Mononuclear cell (primary cell): Measurements from ENCODE around the gene PRDM16. TPM values are rescaled to one million over a fixed set of nuclear protein-coding genes. Genes with fewer than 3 reads are reported as not detected.

Experiments used
- H3K27me3 ChIP-seq: 2 replicates; pipeline ENCODE4 v1.6.0; 2011; ENCODE audit warnings: low read length, control low read depth; ENCODE audit not compliant: insufficient read depth
- H3K4me1 ChIP-seq: 2 replicates; pipeline ENCODE4 v1.5.1; 2011; ENCODE audit warnings: mild to moderate bottlenecking, low read length, control low read depth; ENCODE audit not compliant: insufficient read depth
- H3K4me3 ChIP-seq: 2 replicates; pipeline ENCODE4 v1.5.1; 2011; ENCODE audit warnings: mild to moderate bottlenecking, low read length, moderate library complexity
- H3K9me3 ChIP-seq: 2 replicates; pipeline ENCODE4 v1.5.1; 2011; ENCODE audit warnings: low read depth, mild to moderate bottlenecking, control low read depth, low read length
- total RNA-seq: library from RNA; depleted of rRNA; stranded (reverse); fragments of >200 nt; gene quantifications from one replicate; pipeline ENCODE4 v1.2.3, GENCODE V29; 2012

Gene PRDM16
- total RNA-seq, 1 donor: not detected

DNA sequence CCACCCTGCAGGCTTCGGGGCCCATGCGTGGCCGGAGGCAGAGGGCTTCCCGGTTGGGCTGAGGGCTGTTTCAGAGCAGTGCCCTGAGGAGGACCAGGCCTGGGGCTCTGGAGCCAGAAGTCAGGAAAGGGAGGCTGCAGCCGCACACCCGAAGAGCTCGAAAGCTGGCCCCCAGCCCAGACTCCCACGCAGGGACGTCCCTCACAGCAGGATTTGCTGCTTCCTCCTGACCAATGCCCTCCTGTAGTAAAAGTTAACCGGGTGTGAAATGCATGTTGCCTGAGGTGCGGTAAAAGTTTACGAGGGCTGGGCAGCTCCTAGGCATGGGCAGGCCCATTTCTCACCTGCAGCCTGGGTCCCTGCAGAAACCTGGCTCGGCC is 283.9 kb downstream of the PRDM16 start:
- Histone ChIP-seq H3K9me3 (no peaks in the 10 kb centered on the region), H3K27me3 (no peaks in the 10 kb centered on the region), H3K4me1 (no peaks in the 10 kb centered on the region), H3K4me3 (no peak overlapping the region)

DNA sequence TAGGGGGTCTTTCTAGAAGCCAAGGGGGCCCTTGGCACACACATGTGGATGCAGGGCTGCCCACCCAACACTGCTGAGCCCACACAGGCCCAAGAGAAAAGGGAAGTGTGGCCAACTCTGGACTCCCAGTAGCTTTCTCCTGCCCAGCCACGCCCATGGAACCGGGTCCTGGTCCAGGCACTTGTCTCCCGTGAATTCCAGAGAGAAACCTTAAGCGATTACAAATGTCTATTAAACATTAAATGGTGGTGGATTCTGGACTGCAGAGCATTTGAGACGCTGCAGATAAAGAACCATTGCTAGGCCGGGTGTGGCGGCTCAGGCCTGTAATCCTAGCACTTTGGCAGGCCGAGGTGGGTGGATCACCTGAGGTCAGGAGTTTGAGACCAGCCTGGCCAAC is 284.9 kb downstream of the PRDM16 start:
- no peak overlapping the region for H3K4me3 ChIP-seq
- H3K27me3 ChIP-seq: no peaks in the 10 kb centered on the region
- H3K4me1 ChIP-seq: no peaks in the 10 kb centered on the region
- H3K9me3 ChIP-seq: no peaks in the 10 kb centered on the region

DNA sequence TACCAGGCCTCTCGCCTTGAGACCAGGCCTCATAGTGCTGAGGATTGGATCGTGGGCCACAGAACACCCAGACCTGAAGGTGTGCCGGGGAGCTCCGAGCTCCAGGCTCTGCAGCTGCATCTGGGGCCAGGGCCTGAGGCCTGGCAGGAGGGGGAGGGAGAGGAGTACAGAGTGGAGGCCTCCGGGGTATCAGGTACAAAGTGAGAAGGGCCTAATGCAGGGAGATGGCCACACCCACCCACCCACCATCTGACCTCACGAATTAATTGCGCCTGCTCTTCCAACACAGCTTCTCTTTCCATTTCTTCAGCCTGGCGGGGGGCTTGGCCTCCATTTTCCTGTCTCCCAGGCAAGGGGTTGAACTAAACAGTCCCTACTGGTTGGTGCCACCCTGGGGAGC is 286.1 kb downstream of the PRDM16 start:
- H3K4me1 ChIP-seq: no peaks in the 10 kb centered on the region
- H3K9me3 ChIP-seq: no peaks in the 10 kb centered on the region
- H3K27me3 ChIP-seq: no peaks in the 10 kb centered on the region
- H3K4me3 ChIP-seq: no peak overlapping the region

DNA sequence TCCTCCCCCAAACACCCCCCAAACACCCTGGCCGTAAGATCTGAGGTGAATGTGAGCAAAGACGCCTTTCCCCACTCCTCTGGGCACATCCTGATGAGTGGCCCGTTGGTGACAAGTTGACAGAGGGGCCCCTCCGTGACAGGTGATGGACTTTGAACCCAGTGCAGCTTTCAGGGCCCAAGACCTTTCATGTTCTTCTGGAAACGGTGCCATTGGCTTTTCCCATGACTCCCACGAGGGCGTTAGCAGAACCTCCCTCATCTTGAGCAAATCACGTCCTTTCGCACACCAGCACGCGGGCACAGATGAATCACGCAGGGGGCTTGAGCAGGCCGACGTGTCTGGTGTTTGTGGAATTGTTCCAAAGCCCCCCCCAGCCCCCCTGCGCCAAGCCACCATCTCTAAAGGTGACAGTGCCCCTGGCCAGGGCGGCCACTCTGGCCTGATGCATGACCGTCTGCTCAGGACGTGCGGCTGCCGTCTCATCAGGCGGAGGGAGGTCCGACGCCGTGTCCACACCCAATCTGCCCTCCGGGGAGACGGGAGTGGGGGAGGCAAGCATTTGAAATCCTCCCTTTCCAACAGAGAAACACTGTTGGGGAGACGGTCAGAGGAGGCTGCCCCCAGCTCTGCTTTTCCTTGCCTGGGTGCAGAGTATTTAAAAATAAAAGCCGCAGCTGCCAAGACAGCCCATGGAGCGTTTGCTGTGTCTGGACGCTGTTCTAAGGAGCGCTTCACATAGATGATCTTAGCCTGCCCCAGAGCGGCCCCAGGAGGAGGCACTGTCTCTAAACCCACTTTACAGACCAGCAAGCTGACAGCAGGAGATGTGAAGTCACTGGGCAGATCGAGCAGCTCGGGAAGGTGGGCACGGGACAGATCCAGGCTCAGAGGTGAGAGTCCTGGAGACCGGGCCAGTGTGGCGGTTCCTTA is 287.2 kb downstream of the PRDM16 start:
- no peaks in the 10 kb centered on the region for H3K4me1 ChIP-seq
- H3K4me3 ChIP-seq: no peak overlapping the region
- H3K9me3 ChIP-seq: no peaks in the 10 kb centered on the region
- no peaks in the 10 kb centered on the region for H3K27me3 ChIP-seq

DNA sequence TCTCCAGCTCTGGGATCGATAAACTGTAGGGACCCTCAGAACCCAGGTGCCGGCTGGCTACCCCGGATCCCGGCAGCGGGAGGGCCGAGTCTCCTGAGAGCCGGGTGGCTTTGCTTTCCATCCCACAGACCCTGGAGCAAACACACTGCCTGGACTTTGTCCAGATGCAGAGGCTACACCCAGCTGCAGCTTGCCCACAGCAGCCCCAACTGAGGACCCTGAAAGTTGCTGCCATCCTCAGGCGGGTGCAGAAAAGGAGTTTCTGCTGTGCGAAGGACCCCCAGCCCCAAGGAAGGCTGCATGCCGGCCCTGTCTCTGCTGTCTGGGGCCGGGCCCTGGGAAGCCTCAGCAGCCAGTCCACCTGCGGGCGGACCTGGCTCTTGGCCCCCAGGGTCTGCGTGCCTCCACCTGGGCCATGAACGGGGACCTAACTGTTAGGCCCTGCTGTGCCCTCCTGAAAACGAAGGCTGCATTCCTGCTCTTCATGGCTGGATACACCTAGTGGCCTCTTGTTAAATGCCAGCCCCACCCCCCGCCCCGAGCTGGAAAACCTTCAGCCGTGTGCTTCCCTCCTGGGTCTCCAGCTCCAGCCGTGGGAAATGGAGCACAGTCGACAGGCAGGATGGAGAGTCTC is 287.9 kb downstream of the PRDM16 start:
- Histone ChIP-seq H3K4me3 (no peak overlapping the region), H3K4me1 (no peaks in the 10 kb centered on the region), H3K9me3 (no peaks in the 10 kb centered on the region), H3K27me3 (no peaks in the 10 kb centered on the region)

DNA sequence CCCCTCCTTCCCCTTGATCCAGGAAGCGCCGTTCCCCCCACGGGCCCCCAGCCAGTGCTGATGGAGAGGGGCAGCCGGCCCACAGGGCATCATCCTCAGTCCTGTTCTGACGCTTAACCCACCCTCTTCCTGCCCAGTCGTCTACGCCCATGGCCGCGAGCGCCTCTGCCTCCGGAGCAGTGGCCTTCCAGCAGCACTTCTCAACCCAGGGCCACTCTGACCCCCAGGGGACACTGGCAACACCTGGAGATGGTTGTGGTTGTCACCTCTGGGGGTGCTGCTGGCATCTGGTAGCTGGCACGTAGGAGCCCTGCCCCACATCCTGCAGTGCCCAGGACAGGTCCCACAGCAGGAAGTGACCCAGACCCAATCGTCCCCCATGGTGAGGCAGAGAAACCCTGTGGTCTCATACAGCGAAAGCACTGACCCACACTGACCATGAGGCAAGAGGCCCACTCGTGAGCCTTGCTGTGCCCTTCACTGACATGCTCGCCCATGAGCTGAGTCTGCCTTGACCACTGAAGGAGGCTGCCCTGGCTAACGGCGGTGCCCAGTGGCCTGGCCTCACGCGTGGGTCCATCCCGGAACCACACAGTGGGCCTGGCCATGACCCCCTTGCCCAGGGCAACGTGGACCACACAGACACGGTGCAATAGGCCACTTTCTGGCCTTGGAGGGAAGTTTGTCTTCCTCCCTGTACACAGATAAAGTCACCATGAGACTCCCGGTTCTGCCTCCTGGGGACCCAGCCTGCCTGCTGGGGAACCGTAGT is 288.7 kb downstream of the PRDM16 start:
- no peaks in the 10 kb centered on the region for H3K4me1 ChIP-seq
- H3K27me3 ChIP-seq: no peaks in the 10 kb centered on the region
- no peaks in the 10 kb centered on the region for H3K9me3 ChIP-seq
- no peak overlapping the region for H3K4me3 ChIP-seq

DNA sequence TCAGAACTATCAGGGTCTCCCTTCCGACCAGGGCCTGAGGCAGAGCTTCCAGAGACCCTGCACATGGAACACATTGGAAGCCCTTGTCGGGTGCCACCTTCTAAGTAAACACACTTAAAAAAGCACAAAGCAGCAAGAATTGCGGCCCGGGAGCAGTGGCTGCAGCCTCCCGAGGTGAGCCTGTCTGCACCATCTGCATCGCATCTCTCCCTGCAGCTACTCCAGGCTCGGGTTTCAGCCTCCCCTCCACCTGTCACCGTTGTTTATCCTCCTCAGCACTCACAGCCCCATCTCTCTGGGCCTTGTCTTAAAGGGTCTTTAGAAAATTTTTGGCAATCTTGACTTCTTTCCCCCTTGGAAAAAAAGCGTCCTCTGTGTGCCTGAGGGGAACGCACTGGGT is 290.3 kb downstream of the PRDM16 start:
- Histone ChIP-seq H3K27me3 (no peaks in the 10 kb centered on the region), H3K9me3 (no peaks in the 10 kb centered on the region), H3K4me1 (no peaks in the 10 kb centered on the region), H3K4me3 (no peak overlapping the region)

DNA sequence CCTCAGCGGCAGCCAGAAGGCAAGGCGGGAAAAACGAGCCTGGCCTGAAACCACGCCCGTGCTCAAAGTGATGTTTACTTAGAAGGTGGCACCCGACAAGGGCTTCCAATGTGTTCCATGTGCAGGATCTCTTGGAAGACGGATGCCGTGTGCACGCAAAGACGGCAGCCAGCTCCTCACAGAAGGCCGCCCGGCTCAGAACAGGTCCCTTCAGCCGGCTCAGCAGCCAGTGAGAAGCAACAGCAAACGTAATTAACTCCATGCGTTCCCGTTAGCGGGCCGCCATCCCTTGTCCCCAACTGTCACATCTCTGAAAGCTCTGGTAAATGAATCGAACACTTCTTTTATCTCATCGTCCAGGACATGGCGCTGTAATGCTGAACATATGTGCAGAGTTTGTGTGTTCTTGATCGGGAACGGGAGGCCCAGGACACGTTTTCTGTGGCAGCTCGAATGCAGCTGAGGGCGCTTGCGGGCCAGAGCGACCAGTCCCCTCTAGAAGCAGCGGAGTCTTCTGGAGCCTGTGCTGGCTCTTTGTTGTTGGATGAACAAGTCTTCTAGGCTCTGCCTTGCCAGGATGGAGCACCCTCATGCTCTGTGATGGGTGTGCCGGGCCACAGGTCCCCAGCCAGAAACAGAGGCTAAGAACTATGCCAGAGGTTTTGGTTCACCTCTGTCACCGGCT is 290.9 kb downstream of the PRDM16 start:
- H3K9me3 ChIP-seq: no peaks in the 10 kb centered on the region
- H3K4me3 ChIP-seq: no peak overlapping the region
- H3K4me1 ChIP-seq: no peaks in the 10 kb centered on the region
- no peaks in the 10 kb centered on the region for H3K27me3 ChIP-seq

DNA sequence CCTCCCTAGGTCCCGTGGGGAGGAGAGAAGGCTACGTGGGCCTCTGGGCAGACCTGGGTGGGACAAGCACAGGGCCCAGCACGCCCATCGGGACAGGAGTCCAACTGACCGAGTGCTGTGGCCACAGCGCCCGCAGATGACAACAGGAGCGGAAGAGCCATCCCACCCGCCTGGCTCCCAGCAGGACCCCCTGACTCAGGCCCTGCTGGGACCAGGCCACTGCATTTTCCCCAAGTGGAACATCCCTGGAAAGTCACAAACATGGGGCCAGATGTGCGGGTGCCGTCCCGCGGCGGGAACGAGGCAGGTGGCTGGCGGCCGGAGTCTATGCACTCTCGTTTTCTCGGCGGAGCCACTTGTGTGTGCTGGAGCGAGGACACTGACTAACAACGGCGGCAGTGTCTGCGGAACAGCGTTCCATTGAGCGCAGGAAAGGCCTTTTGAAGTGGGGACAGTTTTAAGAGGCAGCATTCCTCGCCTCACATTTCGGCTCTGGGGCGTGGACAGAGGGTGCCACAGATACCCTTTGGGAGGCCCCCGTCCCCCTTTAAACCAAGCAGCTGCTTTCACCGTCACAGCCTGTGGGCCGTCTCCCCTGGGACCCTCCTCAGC is 291.7 kb downstream of the PRDM16 start:
- Histone ChIP-seq H3K27me3 (no peaks in the 10 kb centered on the region), H3K4me1 (no peaks in the 10 kb centered on the region), H3K9me3 (no peaks in the 10 kb centered on the region), H3K4me3 (no peak overlapping the region)

DNA sequence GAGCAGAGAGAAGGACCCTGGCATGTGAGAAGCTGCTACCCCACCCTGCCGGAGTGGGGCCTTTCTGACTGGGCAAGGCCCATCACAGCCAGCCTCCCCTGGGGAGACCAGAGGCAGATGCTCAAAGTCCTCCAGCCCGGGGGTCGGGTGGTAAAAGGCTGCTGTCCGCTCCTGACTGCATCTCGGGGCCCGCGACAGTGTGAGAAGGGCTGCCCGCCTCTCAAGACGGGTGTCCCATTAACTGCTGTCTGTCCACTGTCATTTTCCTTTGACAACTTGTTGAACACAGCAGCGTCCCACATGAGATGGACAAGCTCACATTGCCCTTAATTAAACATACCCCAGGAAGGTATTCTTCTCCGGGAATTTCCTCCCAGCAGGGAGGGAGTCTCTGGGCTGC is 294.0 kb downstream of the PRDM16 start:
- Histone ChIP-seq H3K4me3 (no peak overlapping the region), H3K9me3 (no peaks in the 10 kb centered on the region), H3K4me1 (no peaks in the 10 kb centered on the region), H3K27me3 (no peaks in the 10 kb centered on the region)

DNA sequence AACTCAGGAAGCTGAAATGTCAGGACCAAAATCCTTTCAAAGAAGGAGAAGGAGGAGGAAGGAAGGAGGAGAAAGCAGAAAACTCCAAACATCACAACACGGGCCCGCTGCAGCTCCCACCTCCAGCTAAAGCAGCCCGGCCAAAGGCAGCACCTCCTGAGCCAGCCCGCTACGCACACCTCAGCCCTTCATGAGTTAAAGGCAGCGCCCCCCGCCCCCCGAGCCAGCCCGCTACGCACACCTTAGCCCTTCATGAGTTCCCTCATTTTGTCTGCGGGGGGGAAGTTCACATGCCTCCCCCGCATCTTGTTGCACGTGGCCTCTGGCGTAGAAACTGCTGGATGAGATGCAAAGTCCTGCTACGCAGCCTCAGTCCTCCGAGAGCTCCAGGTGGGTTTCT is 294.8 kb downstream of the PRDM16 start:
- no peaks in the 10 kb centered on the region for H3K4me1 ChIP-seq
- no peaks in the 10 kb centered on the region for H3K27me3 ChIP-seq
- no peak overlapping the region for H3K4me3 ChIP-seq
- no peaks in the 10 kb centered on the region for H3K9me3 ChIP-seq

DNA sequence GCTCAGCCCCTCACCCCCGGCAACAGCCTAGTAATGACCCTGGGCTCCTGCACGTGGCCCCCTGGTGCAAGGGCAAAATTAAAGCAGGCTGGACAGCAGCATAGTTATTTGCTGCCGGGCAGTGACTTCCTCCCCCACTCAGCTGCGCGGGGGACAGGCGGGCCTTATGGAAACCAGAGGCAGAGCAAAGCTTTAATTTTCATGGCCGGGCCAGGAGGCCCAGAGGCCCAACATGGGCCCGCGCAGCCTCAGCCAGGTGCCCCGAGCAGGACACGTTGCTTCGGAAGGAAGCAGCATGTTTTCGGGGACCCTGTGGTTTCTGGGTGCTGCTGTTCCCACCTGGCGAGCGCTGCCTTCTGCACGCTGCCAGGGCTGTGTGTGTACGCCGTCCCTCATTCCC is 295.5 kb downstream of the PRDM16 start:
- no peaks in the 10 kb centered on the region for H3K9me3 ChIP-seq
- H3K4me1 ChIP-seq: no peaks in the 10 kb centered on the region
- no peak overlapping the region for H3K4me3 ChIP-seq

DNA sequence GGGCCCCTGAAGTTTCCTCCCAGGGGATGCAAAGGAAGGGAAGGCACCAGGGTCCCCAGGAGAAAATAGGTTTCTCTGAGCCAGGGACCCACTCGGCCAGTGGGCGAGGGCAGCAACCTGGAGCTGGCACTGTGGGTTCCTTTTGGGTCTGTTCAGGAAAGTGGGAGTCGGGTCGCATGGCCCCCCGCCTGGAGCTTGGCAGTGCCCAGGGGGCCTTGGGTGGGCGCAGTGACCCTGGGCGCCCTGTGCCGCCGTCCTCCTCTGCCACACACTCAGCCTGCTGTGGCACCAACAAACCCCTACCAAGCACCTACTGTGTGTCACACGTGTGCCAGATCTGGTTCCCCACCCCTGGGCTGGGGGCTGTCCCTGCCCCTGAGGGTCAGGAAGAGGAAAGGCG is 296.0 kb downstream of the PRDM16 start:
- H3K27me3 ChIP-seq: no peaks in the 10 kb centered on the region
- H3K9me3 ChIP-seq: no peaks in the 10 kb centered on the region
- H3K4me3 ChIP-seq: no peak overlapping the region
- H3K4me1 ChIP-seq: no peaks in the 10 kb centered on the region

More for the DNA sequence above, 295.5 kb downstream of the PRDM16 start:
- H3K27me3 ChIP-seq: no peaks in the 10 kb centered on the region

DNA sequence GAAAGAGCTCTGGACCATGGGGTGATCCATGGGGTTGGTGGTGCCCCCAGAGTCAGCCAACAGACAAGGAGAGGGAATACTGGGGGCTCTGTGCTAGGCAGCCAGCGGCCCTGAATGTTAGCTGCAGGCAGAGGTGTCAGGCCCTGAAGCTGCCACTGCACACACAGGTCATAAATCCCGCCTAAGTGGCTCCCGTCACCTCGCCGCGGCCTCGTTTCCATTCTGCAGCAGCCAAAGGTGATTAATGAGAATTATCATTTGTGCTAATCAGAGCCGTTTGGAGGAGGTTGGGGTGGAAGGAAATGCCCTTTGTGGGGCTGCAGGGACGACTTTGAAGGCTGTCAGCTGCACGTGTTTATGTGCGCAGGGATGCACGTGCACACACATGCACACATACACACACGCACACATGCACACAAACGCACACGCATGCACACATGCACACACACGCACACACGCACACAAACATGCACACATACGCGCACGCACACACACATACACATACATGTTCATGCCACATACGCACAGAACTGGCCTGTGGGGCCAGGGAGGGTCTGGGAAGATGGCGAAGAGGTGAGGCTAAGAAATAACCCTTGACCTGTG is 296.6 kb downstream of the PRDM16 start:
- no peaks in the 10 kb centered on the region for H3K9me3 ChIP-seq
- no peaks in the 10 kb centered on the region for H3K27me3 ChIP-seq
- H3K4me1 ChIP-seq: no peaks in the 10 kb centered on the region
- no peak overlapping the region for H3K4me3 ChIP-seq
